Activated naive CD4-positive, alpha-beta T cell treated with anti-CD3 and anti-CD28 coated beads, Interleukin-2, amount 10 ng/mL, durations not matched to agents 7 days and 5 days (primary cell): ENCODE measurements around the gene GPLD1.
A peak's percentile ranks its signal among the peaks of the same experiment; 100 is the strongest.
"Not testable (repeated sequence)": the region's sequence is repeated elsewhere in the genome, so short reads cannot be mapped to it uniquely, and the experiment has no call there.

Source experiments
- CTCF ChIA-PET: fragments of 350-600 bp; sonication (Branson Sonifier 250); formaldehyde crosslinking; loops from one replicate; lab custom pipeline; 2021; ENCODE audit warnings: antibody characterized with exemption; lab: Charles Lee
- DNase-seq: peaks from one replicate; pipeline ENCODE4 v3.0.0-alpha.2; 2020
- H3K27ac Mint-ChIP-seq: one replicate; pipeline ENCODE4 v1.8.0; 2021; ENCODE audit warnings: mild to moderate bottlenecking, moderate library complexity, mixed read lengths
- H3K27me3 Mint-ChIP-seq: one replicate; pipeline ENCODE4 v1.8.0; 2021; ENCODE audit warnings: mild to moderate bottlenecking, mixed read lengths
- H3K36me3 Mint-ChIP-seq: one replicate; pipeline ENCODE4 v1.8.0; 2021; ENCODE audit warnings: mixed read lengths
- H3K4me1 Mint-ChIP-seq: one replicate; pipeline ENCODE4 v1.8.0; 2021; ENCODE audit warnings: mixed read lengths
- H3K4me3 Mint-ChIP-seq: one replicate; pipeline ENCODE4 v1.8.0; 2021; ENCODE audit warnings: mild to moderate bottlenecking, moderate library complexity, mixed read lengths
- H3K9me3 Mint-ChIP-seq: one replicate; pipeline ENCODE4 v1.8.0; 2021; ENCODE audit warnings: mixed read lengths

GPLD1 gene

DNA sequence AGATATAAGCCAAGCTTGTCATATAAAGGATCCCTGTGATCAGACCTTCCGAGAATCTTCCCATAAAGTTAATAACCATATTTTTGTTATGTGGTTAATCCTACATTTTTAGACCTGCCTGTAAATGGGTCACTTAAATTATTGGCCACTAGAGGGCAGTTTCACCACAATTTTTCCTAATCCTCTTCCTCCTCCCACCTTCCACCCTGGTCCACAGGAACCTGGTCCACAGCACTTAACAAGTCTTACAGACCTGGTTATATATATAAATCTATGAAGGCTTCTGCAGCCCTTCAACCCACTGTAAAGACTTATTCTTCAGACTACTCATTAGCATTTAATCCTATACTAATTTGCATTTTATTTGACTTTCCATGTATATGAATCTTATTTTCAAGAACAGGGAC lies 58.3 kb downstream of the GPLD1 start:
- H3K4me1 Mint-ChIP-seq: no peaks in the 10 kb centered on the region
- DNase-seq: peak; percentile 31
- no peak overlapping the region for H3K27ac Mint-ChIP-seq
- H3K4me3 Mint-ChIP-seq: no peak overlapping the region
- CTCF ChIA-PET: interaction anchor here (0.8 to 2.0 kb wide), 10 partner anchors 9 to 335 kb away, joined by 3 to 17 read pairs (median 5); partner anchors contain the start of gene ALDH5A1
- no peaks in the 10 kb centered on the region for H3K36me3 Mint-ChIP-seq
- H3K9me3 Mint-ChIP-seq: no peaks in the 10 kb centered on the region
- no peaks in the 10 kb centered on the region for H3K27me3 Mint-ChIP-seq

DNA sequence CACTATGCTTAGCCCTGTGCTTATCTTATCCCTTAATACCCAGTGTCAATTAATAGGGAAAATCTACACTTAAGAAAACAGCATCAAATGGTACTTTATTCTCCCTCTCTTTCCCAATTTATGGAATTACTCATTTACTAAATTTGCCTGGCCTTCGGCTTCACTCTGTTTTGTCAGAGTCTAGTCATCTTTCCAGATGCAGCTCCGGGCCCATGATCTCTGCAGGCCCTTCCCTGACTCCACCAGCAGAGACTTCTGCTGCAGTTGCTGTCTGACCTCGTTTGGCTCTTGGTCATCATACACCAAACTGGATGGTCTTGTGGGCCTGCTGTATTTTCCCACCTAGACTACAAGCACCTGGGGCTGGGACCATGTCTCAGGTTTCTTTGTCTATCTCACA lies 59.3 kb downstream of the GPLD1 start:
- DNase-seq: no peak
- no peak overlapping the region for H3K4me3 Mint-ChIP-seq
- no peak overlapping the region for H3K27ac Mint-ChIP-seq
- H3K27me3 Mint-ChIP-seq: no peaks in the 10 kb centered on the region
- H3K36me3 Mint-ChIP-seq: no peaks in the 10 kb centered on the region
- no peaks in the 10 kb centered on the region for H3K4me1 Mint-ChIP-seq
- CTCF ChIA-PET: interaction anchor here (0.8 to 2.0 kb wide), 11 partner anchors 8 to 336 kb away, joined by 3 to 17 read pairs (median 5); partner anchors contain the start of gene ALDH5A1
- H3K9me3 Mint-ChIP-seq: no peaks in the 10 kb centered on the region

DNA sequence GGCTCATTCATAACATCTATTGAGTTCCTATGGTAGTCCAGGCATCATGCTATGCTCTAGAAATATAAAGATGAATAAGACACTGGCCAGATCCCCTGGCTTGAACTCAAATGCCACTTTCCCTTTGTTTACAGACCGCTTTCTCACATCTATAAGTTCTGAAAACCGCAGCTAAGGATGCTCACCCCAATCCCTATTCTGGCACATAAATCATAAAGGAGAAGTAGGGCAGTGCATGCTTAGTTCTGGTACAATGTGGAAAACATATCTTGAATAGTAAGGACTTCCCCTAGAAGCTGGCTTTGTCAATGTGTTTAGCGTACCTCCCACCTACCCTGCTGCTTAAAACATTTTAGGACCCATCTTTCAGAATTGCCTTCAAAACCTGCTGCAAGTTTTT lies 60.2 kb downstream of the GPLD1 start:
- Mint-ChIP-seq H3K27me3 (no peaks in the 10 kb centered on the region), H3K36me3 (peaks cover 7% of the 10 kb centered on the region), H3K27ac (no peak overlapping the region), H3K9me3 (no peaks in the 10 kb centered on the region), H3K4me3 (no peak overlapping the region), H3K4me1 (no peaks in the 10 kb centered on the region)
- DNase-seq: no peak
- CTCF ChIA-PET: interaction anchor here (0.7 to 2.0 kb wide), 2 partner anchors 9 to 39 kb away, joined by 4 to 5 read pairs; no protein-coding TSS in a partner anchor

DNA sequence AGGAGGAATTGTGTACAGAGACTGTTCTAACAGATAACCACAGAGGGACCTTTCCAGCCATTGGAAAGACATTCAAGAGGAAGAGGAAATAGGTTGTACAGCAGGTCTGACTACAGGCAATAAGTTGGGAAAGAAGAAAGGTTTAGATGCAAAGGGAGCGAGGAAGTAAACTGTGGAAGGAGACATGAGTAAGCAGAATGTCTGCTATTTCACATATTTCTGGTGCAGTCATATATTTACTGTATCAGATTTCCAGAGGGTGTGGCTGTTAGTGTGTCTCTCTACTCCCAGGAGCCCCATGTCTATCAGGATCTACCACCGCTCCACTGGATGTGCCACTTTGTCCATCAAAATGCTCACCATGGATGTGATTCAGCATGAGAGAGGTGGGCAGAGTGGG lies 60.8 kb downstream of the GPLD1 start:
- Mint-ChIP-seq H3K36me3 (peaks cover 8% of the 10 kb centered on the region), H3K4me3 (no peak overlapping the region), H3K27ac (peak overlapping the region; percentile 22), H3K4me1 (no peaks in the 10 kb centered on the region), H3K9me3 (no peaks in the 10 kb centered on the region), H3K27me3 (no peaks in the 10 kb centered on the region)
- CTCF ChIA-PET: no interaction called here
- DNase-seq: no peak

DNA sequence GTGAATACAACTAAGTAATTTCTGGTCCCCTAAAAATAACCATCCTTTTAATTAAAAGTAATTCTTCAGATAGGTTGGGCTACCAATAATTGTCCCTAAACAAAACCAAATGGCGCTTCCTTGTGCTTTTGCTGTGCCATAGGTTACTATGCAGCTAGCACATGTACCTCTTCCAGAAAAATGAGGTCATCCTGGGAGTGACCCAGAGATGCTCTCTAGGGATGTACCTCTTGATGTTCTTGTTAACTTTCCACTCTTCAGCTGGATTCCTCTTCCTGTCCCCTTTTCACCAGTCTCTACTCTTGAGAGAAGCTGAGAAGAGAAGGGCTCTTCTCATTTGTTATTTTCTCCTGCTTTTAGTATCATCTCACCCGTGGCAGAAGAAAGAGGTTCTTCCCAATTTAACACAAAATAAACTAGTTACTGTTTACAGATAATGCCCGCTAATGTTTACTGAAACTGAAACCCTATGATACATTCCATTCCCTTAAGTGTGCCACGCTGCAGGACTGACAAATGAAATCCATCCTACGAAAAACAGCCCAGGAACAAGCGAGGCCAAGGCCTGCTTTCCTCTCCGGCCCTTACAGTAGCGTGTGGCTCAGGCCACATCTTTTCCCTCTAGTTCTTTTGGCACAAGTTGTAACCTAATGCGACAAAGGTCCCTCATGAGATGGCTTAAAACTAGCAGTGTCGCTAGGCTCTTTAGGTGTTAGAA lies 62.5 kb downstream of the GPLD1 start:
- H3K4me1 Mint-ChIP-seq: no peaks in the 10 kb centered on the region
- H3K27me3 Mint-ChIP-seq: no peaks in the 10 kb centered on the region
- no peaks in the 10 kb centered on the region for H3K9me3 Mint-ChIP-seq
- DNase-seq: no peak
- peaks cover 14% of the 10 kb centered on the region for H3K36me3 Mint-ChIP-seq
- no peak overlapping the region for H3K4me3 Mint-ChIP-seq
- CTCF ChIA-PET: no interaction called here
- no peak overlapping the region for H3K27ac Mint-ChIP-seq

DNA sequence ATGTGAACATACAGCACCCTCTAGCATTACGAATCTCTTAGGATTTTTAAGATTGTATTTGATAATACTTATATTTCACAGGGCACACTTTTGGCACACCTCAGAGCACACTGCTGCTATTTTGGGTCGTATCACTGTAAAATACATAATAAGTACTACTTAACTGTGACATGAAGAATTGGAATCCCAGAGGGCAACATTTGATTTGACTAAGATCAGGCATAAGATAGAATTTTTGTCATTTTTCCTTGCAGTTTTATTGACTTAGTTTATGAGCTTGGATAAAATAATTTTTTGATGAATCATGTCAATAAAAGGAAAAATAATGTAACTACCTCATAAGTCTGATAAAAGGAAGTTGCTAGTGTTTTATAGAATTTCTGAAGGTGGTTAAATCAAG lies 64.3 kb downstream of the GPLD1 start:
- H3K27me3 Mint-ChIP-seq: no peaks in the 10 kb centered on the region
- no peaks in the 10 kb centered on the region for H3K4me1 Mint-ChIP-seq
- no peaks in the 10 kb centered on the region for H3K9me3 Mint-ChIP-seq
- peaks cover 21% of the 10 kb centered on the region for H3K36me3 Mint-ChIP-seq
- DNase-seq: no peak
- CTCF ChIA-PET: no interaction called here
- H3K4me3 Mint-ChIP-seq: no peak overlapping the region
- H3K27ac Mint-ChIP-seq: no peak overlapping the region

DNA sequence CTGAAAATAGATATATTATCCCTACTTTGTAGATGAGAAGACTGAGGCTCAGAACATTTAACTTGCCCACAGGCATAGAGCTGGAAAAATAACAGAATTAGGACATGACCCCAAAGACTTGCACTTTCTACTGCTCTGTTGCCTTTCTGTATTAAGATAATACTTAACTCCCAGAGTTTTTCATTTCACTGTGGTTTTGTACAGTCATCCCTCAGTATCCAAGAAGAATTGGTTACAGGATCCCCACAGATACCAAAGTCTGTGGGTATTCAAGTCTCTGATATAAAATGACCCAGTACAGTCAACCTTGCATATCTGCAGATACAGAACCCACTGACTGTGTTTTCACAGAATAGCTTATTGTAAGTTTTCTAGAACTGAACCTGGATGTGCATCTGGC lies 69.9 kb downstream of the GPLD1 start:
- no peak overlapping the region for H3K27ac Mint-ChIP-seq
- H3K36me3 Mint-ChIP-seq: peaks cover 35% of the 10 kb centered on the region
- CTCF ChIA-PET: interaction anchor here (0.6 to 1.5 kb wide), 2 partner anchors 10 to 12 kb away, joined by 3 to 5 read pairs; no protein-coding TSS in a partner anchor
- H3K4me3 Mint-ChIP-seq: no peak overlapping the region
- no peaks in the 10 kb centered on the region for H3K9me3 Mint-ChIP-seq
- DNase-seq: no peak
- H3K4me1 Mint-ChIP-seq: no peaks in the 10 kb centered on the region
- no peaks in the 10 kb centered on the region for H3K27me3 Mint-ChIP-seq

DNA sequence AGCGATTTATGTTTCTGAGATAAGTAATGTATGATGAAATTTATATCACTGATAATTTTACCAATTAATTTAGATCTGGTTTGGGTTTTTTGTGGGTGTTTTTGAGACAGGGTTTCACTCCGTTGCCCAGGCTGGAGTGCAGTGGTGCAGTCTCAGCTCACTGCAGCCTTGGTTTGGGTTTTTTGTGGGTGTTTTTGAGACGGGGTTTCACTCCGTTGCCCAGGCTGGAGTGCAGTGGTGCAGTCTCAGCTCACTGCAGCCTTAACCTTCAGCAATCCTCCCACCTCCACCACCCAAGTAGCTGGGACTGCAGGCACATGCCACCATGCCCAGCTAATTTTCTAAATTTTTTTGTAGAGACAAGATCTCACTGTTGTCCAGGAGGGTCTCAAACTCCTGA lies 73.6 kb downstream of the GPLD1 start:
- Mint-ChIP-seq H3K27ac (no peak overlapping the region), H3K9me3 (no peaks in the 10 kb centered on the region), H3K4me3 (no peak overlapping the region), H3K36me3 (peaks cover 36% of the 10 kb centered on the region), H3K27me3 (no peaks in the 10 kb centered on the region), H3K4me1 (no peaks in the 10 kb centered on the region)
- CTCF ChIA-PET: no interaction called here
- DNase-seq: no peak

DNA sequence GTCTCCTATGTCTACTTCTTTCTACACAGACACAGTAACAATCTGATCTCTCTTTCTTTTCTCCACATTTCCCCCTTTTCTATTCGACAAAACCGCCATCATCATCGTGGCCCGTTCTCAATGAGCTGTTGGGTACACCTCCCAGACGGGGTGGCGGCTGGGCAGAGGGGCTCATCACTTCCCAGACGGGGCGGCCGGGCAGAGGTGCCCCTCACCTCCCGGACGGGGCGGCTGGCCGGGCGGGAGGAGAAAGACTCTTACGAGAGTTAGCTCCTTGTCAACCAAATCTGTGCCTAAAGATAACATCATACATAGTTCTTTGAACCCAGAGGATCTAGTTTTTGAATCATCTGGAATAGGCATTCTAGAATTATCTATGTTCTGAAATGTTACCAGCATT lies 74.8 kb downstream of the GPLD1 start:
- H3K27ac Mint-ChIP-seq, DNase-seq, H3K4me3 Mint-ChIP-seq, H3K9me3 Mint-ChIP-seq, H3K27me3 Mint-ChIP-seq, H3K4me1 Mint-ChIP-seq: not testable (repeated sequence)
- peaks cover 33% of the 10 kb centered on the region for H3K36me3 Mint-ChIP-seq
- CTCF ChIA-PET: interaction anchor here (1.1 kb wide), 1 partner anchor 22 kb away, joined by 3 read pairs; no protein-coding TSS in a partner anchor

DNA sequence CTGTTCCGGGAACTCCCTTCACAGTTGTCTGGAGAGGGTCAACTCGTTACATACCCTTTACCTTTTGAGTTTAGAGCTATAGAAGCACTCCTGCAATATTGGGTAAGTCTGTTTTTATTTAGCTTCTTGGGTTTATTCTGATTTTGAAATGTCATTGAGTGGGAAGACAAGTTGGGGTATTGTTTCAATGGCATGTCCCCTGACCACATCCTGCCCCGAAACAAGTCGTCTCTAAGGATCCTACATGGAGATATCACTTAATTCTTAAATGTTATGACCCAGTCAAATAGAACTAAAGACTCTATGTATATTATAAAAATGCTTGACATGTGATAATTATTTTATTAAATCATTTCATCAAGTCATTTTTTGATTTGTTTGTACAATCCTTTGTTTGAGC lies 77.1 kb downstream of the GPLD1 start:
- Mint-ChIP-seq H3K36me3 (peaks cover 28% of the 10 kb centered on the region), H3K27me3 (no peaks in the 10 kb centered on the region), H3K4me3 (no peak overlapping the region), H3K27ac (no peak overlapping the region), H3K9me3 (no peaks in the 10 kb centered on the region), H3K4me1 (no peaks in the 10 kb centered on the region)
- CTCF ChIA-PET: no interaction called here
- DNase-seq: no peak

DNA sequence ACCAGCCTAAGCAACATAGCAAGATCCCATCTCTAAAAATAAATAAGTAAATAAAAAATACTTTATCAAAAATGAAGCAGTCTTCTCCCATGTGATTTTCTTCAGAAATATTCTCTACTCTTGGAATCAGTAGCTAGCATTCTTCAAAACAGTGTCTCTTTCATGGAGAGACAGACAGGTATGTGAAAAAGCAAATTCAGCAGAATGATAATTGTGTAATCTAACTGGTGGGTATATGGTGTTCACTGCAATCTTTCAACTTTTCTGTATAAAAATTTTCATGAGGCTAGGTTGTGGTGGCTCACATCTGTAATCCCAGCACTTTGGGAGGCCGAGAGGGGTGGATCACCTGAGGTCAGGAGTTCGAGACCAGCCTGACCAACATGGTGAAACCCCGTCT lies 78.8 kb downstream of the GPLD1 start:
- Mint-ChIP-seq H3K9me3 (no peaks in the 10 kb centered on the region), H3K4me3 (no peak overlapping the region), H3K36me3 (peaks cover 26% of the 10 kb centered on the region), H3K4me1 (no peaks in the 10 kb centered on the region), H3K27ac (no peak overlapping the region), H3K27me3 (no peaks in the 10 kb centered on the region)
- CTCF ChIA-PET: interaction anchor here (1.8 kb wide), 1 partner anchor 21 kb away, joined by 4 read pairs; no protein-coding TSS in a partner anchor
- DNase-seq: no peak

DNA sequence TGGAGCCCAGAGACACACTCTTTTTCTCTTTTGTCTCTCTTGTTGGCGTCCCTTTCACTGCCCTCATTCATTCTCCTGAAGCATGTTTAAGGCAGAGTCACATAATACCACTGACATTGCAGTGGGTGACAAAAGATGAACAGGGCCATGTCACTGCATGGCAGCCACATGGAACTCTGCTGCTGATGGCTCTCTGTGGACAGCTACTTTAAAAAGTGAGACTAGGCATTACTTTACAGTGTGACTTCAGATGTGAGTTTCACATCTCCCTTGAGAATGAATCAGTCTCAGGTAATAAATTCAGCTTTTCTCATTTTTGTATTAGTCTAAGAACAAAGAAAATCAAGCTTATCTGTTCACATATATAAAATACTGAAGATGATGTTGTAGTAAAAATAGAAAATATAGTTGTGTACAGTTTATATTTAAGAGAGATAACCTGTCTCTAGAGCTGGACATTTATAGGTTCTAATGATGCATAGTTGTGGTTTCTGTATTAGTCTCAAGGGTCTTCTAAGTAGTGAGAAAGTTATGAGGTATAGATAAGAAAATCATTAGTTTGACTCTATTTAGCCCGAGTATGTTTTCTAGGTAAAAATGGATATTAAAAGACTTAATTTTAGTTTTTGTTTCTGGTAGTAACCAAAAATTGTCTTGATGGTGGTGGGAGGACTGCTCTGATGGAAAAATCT lies 80.5 kb downstream of the GPLD1 start:
- peaks cover 33% of the 10 kb centered on the region for H3K36me3 Mint-ChIP-seq
- H3K4me3 Mint-ChIP-seq: no peak overlapping the region
- DNase-seq: no peak
- H3K27ac Mint-ChIP-seq: no peak overlapping the region
- H3K27me3 Mint-ChIP-seq: no peaks in the 10 kb centered on the region
- no peaks in the 10 kb centered on the region for H3K9me3 Mint-ChIP-seq
- peaks cover 15% of the 10 kb centered on the region for H3K4me1 Mint-ChIP-seq
- CTCF ChIA-PET: interaction anchor here (1.7 kb wide), 1 partner anchor 21 kb away, joined by 6 read pairs; no protein-coding TSS in a partner anchor

DNA sequence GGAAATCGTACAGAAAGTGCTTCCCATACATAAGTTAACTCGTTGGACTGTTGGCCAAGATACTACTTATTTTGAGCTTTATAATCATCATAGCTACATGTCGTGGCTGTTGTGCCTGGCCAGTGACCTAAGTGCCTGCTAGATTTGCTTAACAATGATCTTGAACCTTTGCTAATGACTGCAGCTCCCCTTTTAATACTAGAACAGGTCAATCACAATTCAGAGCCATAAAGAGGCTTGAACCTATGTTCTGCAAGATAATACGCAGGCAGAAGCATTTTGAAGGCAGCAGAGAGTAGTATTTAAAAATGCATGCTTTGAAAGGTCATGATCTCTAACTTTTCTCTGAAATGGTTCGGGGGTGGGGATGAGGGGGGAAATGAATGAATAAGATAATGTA lies 84.1 kb downstream of the GPLD1 start:
- peaks cover 12% of the 10 kb centered on the region for H3K27me3 Mint-ChIP-seq
- DNase-seq: no peak
- H3K4me1 Mint-ChIP-seq: peaks cover 24% of the 10 kb centered on the region
- no peaks in the 10 kb centered on the region for H3K9me3 Mint-ChIP-seq
- CTCF ChIA-PET: interaction anchor here (1.0 to 1.2 kb wide), 2 partner anchors 25 to 122 kb away, joined by 3 read pairs; no protein-coding TSS in a partner anchor
- no peak overlapping the region for H3K27ac Mint-ChIP-seq
- H3K36me3 Mint-ChIP-seq: peaks cover 22% of the 10 kb centered on the region
- no peak overlapping the region for H3K4me3 Mint-ChIP-seq

DNA sequence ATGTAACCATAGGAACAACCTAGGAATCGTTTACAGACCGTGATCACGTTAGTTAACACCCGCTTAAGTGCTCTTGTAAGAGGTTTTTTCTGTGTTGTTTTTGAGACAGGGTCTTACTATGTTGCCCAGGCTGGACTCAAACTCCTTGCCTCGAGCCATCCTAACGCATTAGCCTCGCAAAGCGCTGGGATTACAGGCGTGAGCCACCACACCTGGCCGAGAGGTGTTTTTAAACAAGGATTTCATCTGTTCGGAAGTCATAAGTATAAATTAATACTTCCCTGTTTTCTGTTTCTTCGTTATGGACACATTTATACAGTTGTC lies 85.9 kb downstream of the GPLD1 start:
- no peak for DNase-seq

More for the DNA sequence above, 85.9 kb downstream of the GPLD1 start:
- H3K27me3 Mint-ChIP-seq: peaks cover 21% of the 10 kb centered on the region
- CTCF ChIA-PET: interaction anchor here (1.6 kb wide), 1 partner anchor 120 kb away, joined by 3 read pairs; no protein-coding TSS in a partner anchor
- H3K4me3 Mint-ChIP-seq: peak overlapping the region; percentile 95
- peaks cover 17% of the 10 kb centered on the region for H3K36me3 Mint-ChIP-seq
- H3K27ac Mint-ChIP-seq: peak overlapping the region; percentile 57
- no peaks in the 10 kb centered on the region for H3K9me3 Mint-ChIP-seq
- H3K4me1 Mint-ChIP-seq: peaks cover 24% of the 10 kb centered on the region
